ENCODE results near the gene SH3RF2.
"Not testable (repeated sequence)": the region's sequence is repeated elsewhere in the genome, so short reads cannot be mapped to it uniquely, and the experiment has no call there.

The SH3RF2 gene

GRCh38 chr5:146009020-146009419, 72.6 kb downstream of the SH3RF2 start:
- H3K36me3 ChIP-seq (ENCODE audit: insufficient read depth, low read length): no peaks in the 10 kb centered on the region
- no peak overlapping the region for H3K27ac ChIP-seq
- no peaks in the 10 kb centered on the region for H3K9me3 ChIP-seq (ENCODE audit: low read depth, low read length)
- H3K9ac ChIP-seq (ENCODE audit: insufficient read length): no peak overlapping the region
- no peak for TF ChIP-seq FOXP2 (optimal IDR thresholded peaks at IDR 0.05; ENCODE audit: control extremely low read depth, extremely low read length, insufficient read depth)
- TF ChIP-seq POLR2AphosphoS5 (IDR thresholded peaks at IDR 0.05; ENCODE audit: borderline replicate concordance, low read depth, low read length): no peak
- no peak for TF ChIP-seq EZH2 (IDR thresholded peaks at IDR 0.05)
- no peak overlapping the region for H3K4me3 ChIP-seq
- no peak for DNase-seq (ENCODE audit: low read depth, low spot score)

GRCh38 chr5:146010447-146010846, 74.1 kb downstream of the SH3RF2 start:
- not testable (repeated sequence) for H3K9me3 ChIP-seq (ENCODE audit: low read depth, low read length); H3K36me3 ChIP-seq (ENCODE audit: insufficient read depth, low read length); H3K27ac ChIP-seq; DNase-seq (ENCODE audit: low read depth, low spot score); H3K9ac ChIP-seq (ENCODE audit: insufficient read length); H3K4me3 ChIP-seq

DNA sequence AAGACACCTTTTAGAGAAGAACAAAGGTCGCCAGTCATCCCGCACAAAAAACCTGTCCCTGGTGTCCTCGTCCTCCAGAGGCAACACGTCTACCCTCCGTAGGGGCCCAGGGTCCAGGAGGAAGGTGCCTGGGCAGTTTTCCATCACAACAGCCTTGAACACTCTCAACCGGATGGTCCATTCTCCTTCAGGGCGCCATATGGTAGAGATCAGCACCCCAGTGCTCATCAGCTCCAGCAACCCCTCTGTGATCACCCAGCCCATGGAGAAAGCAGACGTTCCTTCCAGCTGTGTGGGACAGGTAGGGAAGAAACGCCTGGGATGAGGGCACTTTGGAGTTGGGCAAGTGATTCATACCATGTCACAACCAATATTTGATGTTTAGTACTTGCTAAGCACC, 77.4 kb downstream of the SH3RF2 start:
- H3K9me3 ChIP-seq (ENCODE audit: low read depth, low read length): no peaks in the 10 kb centered on the region
- TF ChIP-seq EZH2 (IDR thresholded peaks at IDR 0.05): no peak
- no peak for TF ChIP-seq POLR2AphosphoS5 (IDR thresholded peaks at IDR 0.05; ENCODE audit: borderline replicate concordance, low read depth, low read length)
- no peak for TF ChIP-seq FOXP2 (optimal IDR thresholded peaks at IDR 0.05; ENCODE audit: control extremely low read depth, extremely low read length, insufficient read depth)
- DNase-seq (ENCODE audit: low read depth, low spot score): no peak
- no peaks in the 10 kb centered on the region for H3K36me3 ChIP-seq (ENCODE audit: insufficient read depth, low read length)
- no peak overlapping the region for H3K27ac ChIP-seq
- no peak overlapping the region for H3K9ac ChIP-seq (ENCODE audit: insufficient read length)
- no peak overlapping the region for H3K4me3 ChIP-seq

DNA sequence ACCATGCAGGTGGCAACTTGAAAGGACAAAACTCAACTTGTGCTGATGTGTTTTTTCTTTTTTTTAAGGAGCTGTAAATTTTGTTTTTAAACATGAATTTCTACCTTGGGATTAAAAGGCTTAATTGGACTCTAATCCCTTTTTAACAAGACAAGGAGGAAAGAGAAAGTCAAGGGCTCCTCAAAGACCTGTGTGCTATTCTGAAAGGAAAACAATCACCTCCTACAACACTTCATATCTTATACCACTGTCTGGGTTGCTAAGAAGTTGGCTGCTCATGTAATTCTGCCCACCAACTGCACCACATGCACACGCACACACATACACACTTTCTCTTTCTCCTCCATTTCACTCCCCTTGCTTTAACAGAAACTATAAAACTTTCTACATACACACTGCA, 78.6 kb downstream of the SH3RF2 start:
- TF ChIP-seq FOXP2 (optimal IDR thresholded peaks at IDR 0.05; ENCODE audit: control extremely low read depth, extremely low read length, insufficient read depth) (no peak), EZH2 (IDR thresholded peaks at IDR 0.05) (no peak), POLR2AphosphoS5 (IDR thresholded peaks at IDR 0.05; ENCODE audit: borderline replicate concordance, low read depth, low read length) (no peak)
- H3K9me3 ChIP-seq (ENCODE audit: low read depth, low read length): no peaks in the 10 kb centered on the region
- no peak overlapping the region for H3K4me3 ChIP-seq
- DNase-seq (ENCODE audit: low read depth, low spot score): no peak
- H3K36me3 ChIP-seq (ENCODE audit: insufficient read depth, low read length): no peaks in the 10 kb centered on the region
- no peak overlapping the region for H3K9ac ChIP-seq (ENCODE audit: insufficient read length)
- H3K27ac ChIP-seq: no peak overlapping the region

GRCh38 chr5:146016764-146017484, 80.5 kb downstream of the SH3RF2 start:
- H3K4me3 ChIP-seq: no peak overlapping the region
- no peak overlapping the region for H3K27ac ChIP-seq
- TF ChIP-seq EZH2 (IDR thresholded peaks at IDR 0.05) (no peak), POLR2AphosphoS5 (IDR thresholded peaks at IDR 0.05; ENCODE audit: borderline replicate concordance, low read depth, low read length) (no peak), FOXP2 (optimal IDR thresholded peaks at IDR 0.05; ENCODE audit: control extremely low read depth, extremely low read length, insufficient read depth) (no peak)
- no peak for DNase-seq (ENCODE audit: low read depth, low spot score)
- H3K9ac ChIP-seq (ENCODE audit: insufficient read length): no peak overlapping the region
- H3K9me3 ChIP-seq (ENCODE audit: low read depth, low read length): no peaks in the 10 kb centered on the region
- no peaks in the 10 kb centered on the region for H3K36me3 ChIP-seq (ENCODE audit: insufficient read depth, low read length)

GRCh38 chr5:146018514-146019375, 82.4 kb downstream of the SH3RF2 start:
- no peaks in the 10 kb centered on the region for H3K36me3 ChIP-seq (ENCODE audit: insufficient read depth, low read length)
- no peaks in the 10 kb centered on the region for H3K9me3 ChIP-seq (ENCODE audit: low read depth, low read length)
- H3K27ac ChIP-seq: no peak overlapping the region
- DNase-seq (ENCODE audit: low read depth, low spot score): no peak
- H3K9ac ChIP-seq (ENCODE audit: insufficient read length): no peak overlapping the region
- TF ChIP-seq POLR2AphosphoS5 (IDR thresholded peaks at IDR 0.05; ENCODE audit: borderline replicate concordance, low read depth, low read length) (no peak), EZH2 (IDR thresholded peaks at IDR 0.05) (no peak), FOXP2 (optimal IDR thresholded peaks at IDR 0.05; ENCODE audit: control extremely low read depth, extremely low read length, insufficient read depth) (no peak)
- H3K4me3 ChIP-seq: no peak overlapping the region

GRCh38 chr5:146020100-146020499, 83.7 kb downstream of the SH3RF2 start:
- TF ChIP-seq FOXP2 (optimal IDR thresholded peaks at IDR 0.05; ENCODE audit: control extremely low read depth, extremely low read length, insufficient read depth) (no peak), EZH2 (IDR thresholded peaks at IDR 0.05) (no peak)
- no peaks in the 10 kb centered on the region for H3K36me3 ChIP-seq (ENCODE audit: insufficient read depth, low read length)

GRCh38 chr5:146024034-146024433, 87.7 kb downstream of the SH3RF2 start:
- TF ChIP-seq FOXP2 (optimal IDR thresholded peaks at IDR 0.05; ENCODE audit: control extremely low read depth, extremely low read length, insufficient read depth) (no peak), POLR2AphosphoS5 (IDR thresholded peaks at IDR 0.05; ENCODE audit: borderline replicate concordance, low read depth, low read length) (no peak), EZH2 (IDR thresholded peaks at IDR 0.05) (no peak)

More at GRCh38 chr5:146020100-146020499, 83.7 kb downstream of the SH3RF2 start:
- Histone ChIP-seq H3K9me3 (ENCODE audit: low read depth, low read length) (no peaks in the 10 kb centered on the region), H3K27ac (no peak overlapping the region), H3K4me3 (no peak overlapping the region), H3K9ac (ENCODE audit: insufficient read length) (no peak overlapping the region)
- no peak for DNase-seq (ENCODE audit: low read depth, low spot score)

More at GRCh38 chr5:146024034-146024433, 87.7 kb downstream of the SH3RF2 start:
- no peak overlapping the region for H3K27ac ChIP-seq
- no peaks in the 10 kb centered on the region for H3K9me3 ChIP-seq (ENCODE audit: low read depth, low read length)
- H3K36me3 ChIP-seq (ENCODE audit: insufficient read depth, low read length): no peaks in the 10 kb centered on the region
- H3K4me3 ChIP-seq: no peak overlapping the region
- H3K9ac ChIP-seq (ENCODE audit: insufficient read length): no peak overlapping the region
- DNase-seq (ENCODE audit: low read depth, low spot score): no peak
